T-helper 1 cell treated with Interleukin-12 subunit alpha and Interleukin-12 subunit beta and Interleukin-4 antibody, amounts not matched to agents 30 μg/mL and 1 μg/mL, for 36 hours (primary cell): Measurements from ENCODE around the gene TNFRSF25.

Experiments
- H3K27ac Mint-ChIP-seq: one replicate; pipeline ENCODE4 v1.8.0; 2021; ENCODE audit warnings: mild to moderate bottlenecking, mixed read lengths
- H3K27me3 Mint-ChIP-seq: one replicate; pipeline ENCODE4 v1.8.0; 2021; ENCODE audit warnings: low read depth, mixed read lengths
- H3K36me3 Mint-ChIP-seq: one replicate; pipeline ENCODE4 v1.8.0; 2021; ENCODE audit warnings: low read depth, mixed read lengths
- H3K4me1 Mint-ChIP-seq: one replicate; pipeline ENCODE4 v1.8.0; 2021; ENCODE audit warnings: low read depth, mixed read lengths
- H3K4me3 Mint-ChIP-seq: one replicate; pipeline ENCODE4 v1.8.0; 2021; ENCODE audit warnings: mild to moderate bottlenecking, moderate library complexity, mixed read lengths
- H3K9me3 Mint-ChIP-seq: one replicate; pipeline ENCODE4 v1.8.0; 2021; ENCODE audit warnings: mixed read lengths

TNFRSF25 gene

GRCh38 chr1:6506210-6507036 lies 40.5 kb upstream of the TNFRSF25 start:
- Mint-ChIP-seq H3K4me3 (no peak overlapping the region), H3K4me1 (no peaks in the 10 kb centered on the region), H3K9me3 (no peaks in the 10 kb centered on the region), H3K27ac (no peak overlapping the region), H3K36me3 (no peaks in the 10 kb centered on the region), H3K27me3 (no peaks in the 10 kb centered on the region)

DNA sequence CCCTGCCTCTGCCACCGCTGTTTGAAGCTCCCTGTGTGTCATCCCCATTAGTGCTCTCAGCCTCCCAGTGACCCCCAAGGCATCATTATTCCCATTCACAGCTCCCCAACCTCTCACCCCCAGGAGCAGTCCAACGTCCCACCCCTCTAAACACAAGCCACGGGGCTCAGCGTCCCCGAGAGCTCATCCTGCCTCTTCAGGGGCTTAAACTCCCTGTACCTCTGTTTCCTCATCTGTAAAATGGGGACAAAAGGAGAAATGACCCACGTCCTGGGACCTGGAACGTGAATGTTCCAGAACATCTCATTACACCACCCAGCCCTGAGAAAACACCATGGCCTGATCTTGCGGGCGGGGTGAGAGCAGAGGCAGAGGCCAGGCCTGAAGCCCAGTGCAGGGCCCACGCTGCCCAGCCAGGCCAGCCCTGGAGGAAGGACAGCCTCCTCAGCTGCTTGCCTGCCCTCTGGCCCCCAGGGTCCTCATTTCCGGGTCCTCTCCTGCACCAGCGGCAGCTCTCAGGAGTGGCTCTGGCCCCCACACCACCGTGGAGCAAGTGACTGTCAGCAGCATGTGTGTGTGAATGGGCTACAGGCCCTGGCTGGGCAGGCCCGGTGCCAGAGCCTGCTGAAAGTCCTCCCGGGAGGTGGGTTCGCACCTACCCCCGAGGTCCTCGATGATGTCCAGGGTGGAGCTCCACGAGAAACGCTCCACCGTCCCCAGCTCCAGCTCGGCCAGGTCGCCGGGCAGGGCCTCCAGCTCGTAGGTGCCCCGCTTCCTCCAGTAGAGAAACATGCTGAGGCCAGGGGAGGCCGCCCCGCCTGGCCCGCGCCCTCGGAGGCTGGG lies 39.6 kb upstream of the TNFRSF25 start:
- H3K27me3 Mint-ChIP-seq = no peaks in the 10 kb centered on the region
- no peaks in the 10 kb centered on the region for H3K9me3 Mint-ChIP-seq
- H3K4me3 Mint-ChIP-seq = no peak overlapping the region
- no peaks in the 10 kb centered on the region for H3K4me1 Mint-ChIP-seq
- H3K27ac Mint-ChIP-seq = no peak overlapping the region
- H3K36me3 Mint-ChIP-seq = no peaks in the 10 kb centered on the region

- no peaks in the 10 kb centered on the region for H3K27me3 Mint-ChIP-seq
- H3K4me3 Mint-ChIP-seq = no peak overlapping the region
- no peaks in the 10 kb centered on the region for H3K9me3 Mint-ChIP-seq
- H3K4me1 Mint-ChIP-seq = no peaks in the 10 kb centered on the region
- no peaks in the 10 kb centered on the region for H3K36me3 Mint-ChIP-seq
- no peak overlapping the region for H3K27ac Mint-ChIP-seq
Observed at GRCh38 chr1:6504887-6505286, 38.9 kb upstream of the TNFRSF25 start.

DNA sequence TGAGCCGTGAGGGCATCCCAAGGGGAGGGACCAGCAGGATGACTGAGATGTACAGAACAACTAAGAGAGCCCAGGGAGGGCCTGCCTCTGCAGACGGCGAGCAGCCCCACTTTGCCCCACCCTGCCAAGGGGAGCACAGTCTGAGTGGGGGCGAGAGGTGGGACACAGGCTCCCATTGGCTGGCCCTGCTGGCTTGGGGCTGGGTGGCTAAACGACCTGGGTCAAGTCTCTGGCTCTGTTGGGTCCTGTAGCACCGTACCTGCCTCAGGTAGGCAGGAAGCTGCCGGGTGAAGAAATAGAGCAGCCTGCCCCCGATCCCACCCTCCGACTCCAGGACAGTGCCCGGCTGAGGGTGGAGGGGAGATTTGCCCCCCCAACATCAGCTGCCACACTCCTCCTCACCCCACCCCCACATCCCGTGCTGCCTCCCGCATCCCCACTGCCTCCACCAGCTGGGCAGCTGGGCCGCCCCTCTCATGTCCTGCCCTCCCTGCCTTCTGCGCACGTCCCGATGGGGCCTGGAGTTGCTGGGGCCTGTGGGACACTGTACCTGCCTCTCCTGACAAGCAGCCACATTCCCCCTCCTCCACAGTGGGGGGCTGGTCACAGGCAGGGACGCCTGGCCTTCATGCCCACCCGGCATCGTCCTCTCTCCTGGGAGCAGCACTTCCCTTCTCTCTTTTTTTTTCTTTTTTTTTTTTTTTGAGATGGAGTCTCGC lies 38.1 kb upstream of the TNFRSF25 start:
- H3K27me3 Mint-ChIP-seq = peaks cover 5% of the 10 kb centered on the region
- no peaks in the 10 kb centered on the region for H3K9me3 Mint-ChIP-seq
- no peak overlapping the region for H3K27ac Mint-ChIP-seq
- H3K4me3 Mint-ChIP-seq = no peak overlapping the region
- H3K4me1 Mint-ChIP-seq = no peaks in the 10 kb centered on the region
- no peaks in the 10 kb centered on the region for H3K36me3 Mint-ChIP-seq

DNA sequence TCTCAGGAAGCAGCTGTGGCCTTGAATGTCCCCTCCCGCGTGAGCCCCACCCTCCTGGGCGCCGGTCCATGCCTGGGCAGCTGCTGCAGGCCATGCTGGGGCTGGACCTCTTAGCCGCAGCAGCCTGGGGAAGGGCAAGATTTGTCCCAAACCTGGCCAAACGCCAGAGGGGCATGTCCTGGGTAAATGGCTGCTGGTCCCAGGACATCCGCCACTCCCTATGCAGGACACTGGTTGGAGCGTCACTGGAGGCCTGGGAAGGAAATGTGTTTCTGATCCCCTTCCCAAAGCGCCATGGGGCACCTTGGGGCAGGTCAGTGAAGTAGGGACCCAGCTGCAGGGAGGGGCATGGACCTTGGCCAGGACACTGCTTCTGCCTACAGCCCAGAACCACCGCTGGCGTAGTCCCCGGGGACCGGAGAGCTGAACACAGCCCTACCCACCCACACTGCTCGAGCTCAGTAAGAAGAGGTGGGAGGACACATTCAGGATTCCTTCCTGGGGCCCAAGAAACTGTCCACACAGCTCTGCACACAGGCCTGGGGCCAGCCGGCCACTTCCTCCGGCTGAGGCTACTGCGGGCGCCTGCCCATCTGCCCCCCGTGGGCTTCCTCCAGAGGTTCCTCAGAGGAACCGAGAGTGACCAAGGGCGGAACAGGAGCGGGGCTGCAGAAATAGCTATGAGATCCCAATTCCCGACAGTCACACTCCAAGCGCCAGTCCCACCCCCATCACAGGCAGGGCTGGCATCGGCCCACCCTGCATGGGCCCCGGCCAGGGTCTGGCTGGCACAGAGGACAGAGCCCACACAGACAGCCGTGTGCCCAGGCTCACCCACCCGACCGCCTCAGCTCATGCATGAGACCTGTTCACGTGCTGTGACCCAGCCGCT lies 36.3 kb upstream of the TNFRSF25 start:
- peaks cover 17% of the 10 kb centered on the region for H3K27me3 Mint-ChIP-seq
- H3K4me1 Mint-ChIP-seq = peaks cover 2% of the 10 kb centered on the region
- no peak overlapping the region for H3K27ac Mint-ChIP-seq
- no peaks in the 10 kb centered on the region for H3K36me3 Mint-ChIP-seq
- H3K4me3 Mint-ChIP-seq = no peak overlapping the region
- H3K9me3 Mint-ChIP-seq = no peaks in the 10 kb centered on the region

- H3K4me3 Mint-ChIP-seq = no peak overlapping the region
- peaks cover 21% of the 10 kb centered on the region for H3K27me3 Mint-ChIP-seq
- no peaks in the 10 kb centered on the region for H3K36me3 Mint-ChIP-seq
- H3K4me1 Mint-ChIP-seq = peaks cover 2% of the 10 kb centered on the region
- H3K9me3 Mint-ChIP-seq = no peaks in the 10 kb centered on the region
- no peak overlapping the region for H3K27ac Mint-ChIP-seq
Observed at GRCh38 chr1:6501279-6501813, 35.4 kb upstream of the TNFRSF25 start.

GRCh38 chr1:6500544-6501278 lies 34.7 kb upstream of the TNFRSF25 start:
- Mint-ChIP-seq H3K9me3 (no peaks in the 10 kb centered on the region), H3K4me3 (no peak overlapping the region), H3K27me3 (peaks cover 25% of the 10 kb centered on the region), H3K27ac (no peak overlapping the region), H3K4me1 (peaks cover 2% of the 10 kb centered on the region), H3K36me3 (no peaks in the 10 kb centered on the region)

DNA sequence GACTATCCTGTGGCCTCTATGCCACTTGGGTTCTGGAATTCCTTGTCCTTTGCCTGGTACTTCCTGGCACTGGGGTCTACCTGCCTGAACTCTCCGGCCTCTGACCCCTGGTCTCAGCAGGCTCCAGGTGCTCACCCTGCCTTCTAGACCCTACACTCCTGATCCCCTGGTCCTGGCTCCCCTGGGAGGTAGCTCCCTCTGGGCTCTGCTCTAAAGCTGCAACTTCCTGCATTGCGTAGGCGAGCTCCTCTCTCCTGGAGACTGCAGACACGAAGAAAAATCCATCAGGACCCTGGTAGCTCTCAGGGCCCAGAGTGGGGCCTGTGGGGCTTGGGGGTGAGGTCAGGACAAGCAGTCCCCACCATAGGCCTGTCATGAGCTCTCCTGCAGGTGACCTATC lies 33.3 kb upstream of the TNFRSF25 start:
- Mint-ChIP-seq H3K27ac (no peak overlapping the region), H3K4me3 (no peak overlapping the region), H3K4me1 (peaks cover 2% of the 10 kb centered on the region), H3K36me3 (no peaks in the 10 kb centered on the region), H3K27me3 (peaks cover 34% of the 10 kb centered on the region), H3K9me3 (no peaks in the 10 kb centered on the region)

GRCh38 chr1:6498576-6499111 lies 32.7 kb upstream of the TNFRSF25 start:
- peaks cover 34% of the 10 kb centered on the region for H3K27me3 Mint-ChIP-seq
- no peaks in the 10 kb centered on the region for H3K36me3 Mint-ChIP-seq
- peaks cover 2% of the 10 kb centered on the region for H3K4me1 Mint-ChIP-seq
- no peaks in the 10 kb centered on the region for H3K9me3 Mint-ChIP-seq
- H3K4me3 Mint-ChIP-seq = no peak overlapping the region
- no peak overlapping the region for H3K27ac Mint-ChIP-seq

DNA sequence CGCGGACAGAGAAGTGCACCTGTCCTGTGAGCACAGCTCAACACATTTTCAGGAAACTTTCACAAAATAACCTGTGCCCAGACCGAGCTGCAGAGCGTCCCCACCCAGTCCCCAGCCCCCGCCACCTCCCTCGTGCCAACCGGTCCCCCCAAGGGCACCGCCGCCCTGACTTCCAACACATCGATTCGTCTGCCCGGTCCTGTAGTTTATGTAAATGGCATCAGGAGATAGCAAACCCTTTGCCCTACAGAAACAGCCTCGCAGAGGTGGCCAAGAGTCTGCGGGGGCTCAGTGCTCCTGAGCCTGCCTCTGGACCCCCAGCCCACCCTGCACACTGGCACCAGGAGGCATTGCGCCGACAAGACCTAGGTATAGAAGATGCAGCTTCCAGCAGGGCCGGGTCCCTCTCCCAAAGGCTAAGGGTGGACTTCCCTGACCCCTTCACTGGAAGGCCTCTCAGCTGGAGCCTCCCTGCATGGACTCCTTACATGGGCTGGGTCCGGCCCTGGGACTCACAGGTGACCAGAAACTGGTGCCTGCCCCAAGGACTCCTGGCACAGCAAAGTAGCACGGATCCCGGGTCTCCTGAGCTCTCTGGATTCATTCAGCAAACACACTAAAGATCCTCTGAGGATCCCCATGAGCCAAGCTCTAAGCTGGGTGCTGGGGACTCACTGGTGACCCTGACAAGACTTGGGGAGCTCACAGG lies 32.0 kb upstream of the TNFRSF25 start:
- Mint-ChIP-seq H3K4me1 (peaks cover 2% of the 10 kb centered on the region), H3K36me3 (no peaks in the 10 kb centered on the region), H3K27ac (no peak overlapping the region), H3K4me3 (peak overlapping the region; percentile 68), H3K27me3 (peaks cover 34% of the 10 kb centered on the region), H3K9me3 (no peaks in the 10 kb centered on the region)

DNA sequence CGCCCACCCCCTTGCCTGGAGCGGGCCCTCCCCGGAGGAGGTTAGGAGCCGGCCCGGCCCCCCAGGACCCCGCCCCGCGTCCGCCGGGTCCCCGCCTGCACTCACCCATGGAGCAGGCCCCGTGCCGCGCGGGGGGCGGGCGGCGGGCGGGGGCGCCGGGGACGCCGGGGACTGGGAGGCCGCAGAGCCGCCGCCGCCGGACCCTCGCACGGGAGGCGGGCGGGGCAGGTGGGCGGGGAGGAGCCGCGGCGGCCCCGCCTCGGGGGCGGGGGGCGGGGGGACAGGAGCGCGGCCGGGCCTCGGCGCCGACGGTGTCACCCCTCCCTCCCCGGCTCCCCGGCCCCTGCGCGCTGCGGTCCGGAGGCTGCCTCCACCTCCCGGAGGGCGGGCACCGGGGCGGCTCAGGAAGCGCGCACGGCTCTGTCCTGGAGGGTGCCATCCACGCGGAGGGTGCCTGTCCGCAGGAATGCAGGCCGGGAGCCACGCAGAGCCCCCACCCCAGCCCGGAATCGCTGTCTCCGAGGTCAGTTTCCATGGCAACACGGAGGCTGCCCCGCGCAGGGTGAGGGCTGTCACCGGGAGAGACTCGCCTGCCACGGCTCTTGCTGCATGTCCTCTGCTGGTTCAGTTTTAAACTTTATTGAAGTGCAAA lies 31.4 kb upstream of the TNFRSF25 start:
- Mint-ChIP-seq H3K27ac (no peak overlapping the region), H3K4me3 (peak overlapping the region; percentile 68), H3K4me1 (peaks cover 2% of the 10 kb centered on the region), H3K36me3 (no peaks in the 10 kb centered on the region), H3K27me3 (peaks cover 34% of the 10 kb centered on the region), H3K9me3 (no peaks in the 10 kb centered on the region)

- Mint-ChIP-seq H3K4me1 (peaks cover 2% of the 10 kb centered on the region), H3K36me3 (no peaks in the 10 kb centered on the region), H3K27me3 (peaks cover 34% of the 10 kb centered on the region), H3K9me3 (no peaks in the 10 kb centered on the region), H3K4me3 (no peak overlapping the region), H3K27ac (no peak overlapping the region)
Observed at GRCh38 chr1:6496890-6497214, 30.9 kb upstream of the TNFRSF25 start.
